HG03060 (cell line): ENCODE measurements around the gene PDGFA.

Experiments
- ATAC-seq: cut with Tn5 transposase; IDR thresholded peaks from one replicate; pipeline ENCODE4 v1.9.1; 2021; ENCODE audit warnings: low read depth, moderate number of reproducible peaks; ENCODE audit not compliant: unreplicated experiment

PDGFA gene

DNA sequence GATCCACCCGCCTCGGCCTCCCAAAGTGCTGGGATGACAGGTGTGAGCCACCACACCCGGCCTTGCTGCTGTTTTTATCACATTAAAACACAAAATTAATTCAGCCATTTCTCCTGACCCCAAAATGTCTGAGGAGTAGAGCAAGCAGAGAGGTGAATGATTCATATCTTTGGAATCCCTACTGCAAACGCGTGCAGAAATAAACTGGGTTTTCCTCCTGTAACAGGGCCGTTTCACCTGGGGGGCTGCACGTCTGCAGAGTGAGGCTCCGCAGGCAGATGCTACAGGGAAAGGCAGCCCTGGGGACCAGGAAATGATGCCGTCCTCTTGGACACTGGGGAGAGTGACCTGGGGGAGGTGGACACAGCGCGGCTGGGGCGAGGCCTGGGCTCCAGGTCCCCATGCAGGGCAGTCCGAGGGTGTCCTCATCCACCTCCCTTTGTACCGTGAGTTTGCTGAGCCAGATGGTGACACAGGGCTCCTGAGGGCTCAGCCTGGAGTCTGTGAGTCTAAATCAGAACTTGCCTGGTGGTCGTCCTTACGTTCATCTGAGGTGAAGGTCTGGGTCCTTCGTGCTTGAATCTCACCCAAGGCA, 41.9 kb downstream of the PDGFA start:
- ATAC-seq = no peak

DNA sequence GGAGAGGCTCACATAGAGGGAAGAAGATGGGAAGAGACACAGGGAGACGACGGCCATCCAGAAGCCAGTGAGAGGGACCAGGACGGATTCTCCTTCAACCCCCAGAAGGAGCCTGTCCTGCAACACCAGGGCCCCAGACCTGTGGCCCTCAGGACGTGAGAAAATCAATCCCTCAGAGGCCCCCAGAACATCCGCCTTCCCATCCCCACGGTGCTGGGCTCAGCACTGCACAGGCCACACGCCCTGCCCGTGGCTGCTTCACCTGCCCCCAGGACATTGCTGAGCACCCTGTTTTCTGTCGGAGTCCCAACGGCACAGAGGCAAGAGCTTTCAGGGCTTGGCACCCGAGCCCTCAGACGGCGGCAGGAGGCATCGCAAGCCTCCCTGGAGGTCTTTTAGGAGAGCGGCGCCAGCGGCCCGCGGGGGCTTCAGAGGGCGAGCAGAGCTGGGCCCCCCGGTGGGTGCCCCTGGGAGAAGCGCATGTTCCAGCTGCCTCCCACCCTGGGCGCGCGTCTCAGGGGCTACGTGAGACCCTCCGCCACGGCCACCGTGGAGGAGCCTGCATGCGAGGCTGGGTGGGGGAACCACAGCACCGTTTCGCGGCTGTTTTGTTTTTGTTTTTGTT, 42.8 kb downstream of the PDGFA start:
- no peak for ATAC-seq

DNA sequence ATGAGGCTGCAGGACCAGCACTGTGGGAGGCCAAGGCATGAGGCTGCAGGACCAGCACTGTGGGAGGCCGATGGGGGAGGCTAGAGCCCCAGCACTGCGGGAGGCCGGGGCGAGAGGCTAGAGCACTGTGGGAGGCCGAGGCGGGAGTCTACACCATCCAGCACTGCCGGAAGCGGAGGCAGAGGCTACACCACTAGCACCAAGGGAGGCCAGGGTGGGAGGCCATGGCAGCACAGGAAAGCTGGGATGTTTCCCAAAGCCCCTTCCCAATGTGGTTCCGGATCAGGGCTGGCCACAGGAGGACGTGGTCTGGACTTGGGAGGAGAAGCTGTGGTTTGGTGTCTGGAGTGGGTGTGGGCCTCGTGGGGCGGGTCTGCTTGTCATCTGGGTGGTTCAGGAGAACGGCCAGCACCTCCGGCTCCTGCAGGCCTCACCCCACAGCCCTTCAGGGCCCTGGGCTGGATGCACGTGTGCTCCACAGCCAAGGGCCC, 43.6 kb downstream of the PDGFA start:
- no peak for ATAC-seq

GRCh38 chr7:475425-475728, 44.3 kb downstream of the PDGFA start:
- no peak for ATAC-seq

- ATAC-seq = no peak
These were observed 44.8 kb downstream of the PDGFA start for GRCh38 chr7:474605-475424.

GRCh38 chr7:473870-474604, 45.6 kb downstream of the PDGFA start:
- ATAC-seq = no peak

DNA sequence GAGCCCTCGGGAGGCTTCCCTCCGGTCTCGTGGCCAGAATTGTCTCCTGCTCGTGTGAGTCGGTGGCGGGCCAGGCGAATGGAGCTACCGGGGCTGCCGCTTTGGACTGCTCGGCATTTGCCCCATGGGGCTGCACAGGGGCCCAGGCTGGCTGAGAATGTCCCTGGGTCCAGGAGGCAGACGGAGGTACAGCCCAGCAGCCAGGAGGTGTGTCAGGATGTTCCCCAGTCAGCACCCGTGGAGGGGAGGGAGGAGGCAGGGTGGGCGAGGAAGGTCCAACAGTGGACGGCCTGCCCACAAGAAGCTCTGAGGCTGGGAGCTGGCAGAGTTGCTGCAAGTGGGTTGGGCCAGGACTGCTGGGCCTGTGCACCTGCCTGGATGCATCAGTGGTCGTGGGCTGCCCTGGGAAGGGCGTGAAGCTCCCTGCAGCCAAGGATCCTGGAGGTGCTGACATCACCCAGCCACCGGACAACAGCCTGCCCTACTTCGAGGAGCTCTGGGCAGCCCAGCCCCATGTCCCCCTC, 46.4 kb downstream of the PDGFA start:
- ATAC-seq = no peak

DNA sequence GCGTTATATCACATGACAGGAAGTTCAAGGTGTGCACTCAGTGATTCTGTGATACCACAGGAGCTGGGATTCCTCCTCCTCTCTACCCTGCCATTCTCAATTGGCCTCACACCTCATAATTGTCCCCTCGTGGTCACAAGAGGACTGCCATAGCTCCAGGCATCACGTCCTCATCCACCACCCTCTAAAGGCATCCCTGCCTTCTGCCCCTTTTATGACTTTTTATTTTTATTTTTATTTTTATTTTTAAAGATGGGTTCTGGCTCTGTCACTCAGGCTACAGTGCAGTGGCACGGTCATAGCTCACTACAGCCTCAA, 47.0 kb downstream of the PDGFA start:
- no peak for ATAC-seq

DNA sequence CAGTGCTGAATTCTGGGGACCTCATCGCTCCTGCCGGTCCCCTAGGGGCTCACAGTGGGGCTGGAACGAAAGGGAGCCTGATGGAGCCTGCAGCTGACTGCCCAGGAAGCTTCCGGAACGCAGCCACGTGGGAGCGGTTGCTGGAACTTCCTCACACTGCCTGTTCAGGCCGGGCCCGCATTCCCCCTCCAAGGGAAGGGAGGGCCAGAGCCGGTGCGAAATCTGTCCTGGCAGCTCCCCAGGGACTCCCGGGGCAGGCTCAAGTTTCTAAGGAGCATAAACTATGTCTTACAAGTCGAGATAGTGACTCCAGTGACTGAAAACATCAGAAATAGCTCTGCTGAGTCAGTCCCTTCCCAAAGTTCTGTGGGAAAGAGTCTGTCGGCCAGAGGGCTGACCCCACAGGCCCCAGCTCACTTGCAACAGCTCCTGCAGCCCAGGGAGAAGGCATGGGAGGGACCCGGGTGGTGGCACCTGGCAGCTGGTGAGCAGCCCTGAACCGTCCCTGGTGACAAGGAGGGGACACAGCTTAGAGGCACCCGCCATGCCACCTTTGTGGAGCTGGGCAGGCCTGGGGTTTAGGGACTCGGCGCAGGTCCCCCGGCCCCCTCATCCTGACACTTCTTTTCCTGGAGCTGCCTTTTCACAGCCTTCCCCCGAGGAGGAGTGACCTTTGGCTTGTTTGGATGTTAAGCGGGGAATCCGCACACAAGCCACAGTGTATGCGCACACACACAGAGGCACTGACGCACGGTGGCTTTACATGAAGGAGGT, 47.6 kb downstream of the PDGFA start:
- no peak for ATAC-seq

- ATAC-seq = no peak
These were observed 48.3 kb downstream of the PDGFA start for GRCh38 chr7:471191-471865.

- no peak for ATAC-seq
These were observed 50.1 kb downstream of the PDGFA start for GRCh38 chr7:469563-469961.

- ATAC-seq = no peak
These were observed 50.7 kb downstream of the PDGFA start for GRCh38 chr7:468681-469562.

DNA sequence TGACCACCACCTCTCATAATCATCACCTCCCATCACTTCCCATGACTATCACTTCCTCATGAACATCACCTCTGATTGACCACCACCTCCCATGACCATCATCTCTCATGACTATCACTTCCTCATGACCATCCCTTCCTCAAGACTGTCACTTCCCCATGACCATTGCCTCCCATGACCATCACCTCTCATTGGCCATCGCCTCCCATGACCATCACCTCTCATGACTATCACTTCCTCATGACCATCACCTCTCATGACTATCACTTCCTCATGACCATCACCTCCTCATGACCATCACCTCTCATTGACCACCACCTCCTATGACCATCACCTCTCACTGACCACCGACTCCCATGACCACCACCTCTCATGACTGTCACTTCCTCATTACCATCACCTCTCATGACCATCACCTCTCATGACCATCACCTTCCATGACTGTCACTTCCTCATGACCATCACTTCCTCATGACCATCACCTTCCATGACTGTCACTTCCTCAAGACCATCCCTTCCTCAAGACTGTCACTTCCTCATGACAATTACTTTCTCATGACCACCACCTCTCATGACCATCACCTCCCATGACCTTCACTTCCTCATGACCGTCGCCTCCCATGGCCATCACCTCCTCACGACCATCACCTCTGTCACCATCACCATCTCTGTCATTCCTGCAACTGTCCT, 51.6 kb downstream of the PDGFA start:
- no peak for ATAC-seq

GRCh38 chr7:467393-467828, 52.2 kb downstream of the PDGFA start:
- no peak for ATAC-seq

GRCh38 chr7:466465-467191, 53.0 kb downstream of the PDGFA start:
- no peak for ATAC-seq

- no peak for ATAC-seq
These were observed 53.8 kb downstream of the PDGFA start for GRCh38 chr7:465710-466400.
